ENCODE data around the gene ATXN7L1.

ATXN7L1 gene

GRCh38 chr7:105581066-105581811 is 295.2 kb downstream of the ATXN7L1 start, which contains the start of gene EFCAB10:
Gene EFCAB10 (minus strand): TSS chr7:105581493. CDS start chr7:105581463, 30 bp downstream.
- DNase-seq (ENCODE audit: low read depth in 3 of 3), result peak in 2 of 3 experiments; percentile 2 to 11

GRCh38 chr7:105580022-105580740 is 296.2 kb downstream of the ATXN7L1 start:
- no peak for DNase-seq (ENCODE audit: low read depth in 3 of 3)

- no peak for DNase-seq (ENCODE audit: low read depth in 3 of 3)
Observed at GRCh38 chr7:105578496-105578895, 297.9 kb downstream of the ATXN7L1 start.

GRCh38 chr7:105577251-105577650 is 299.1 kb downstream of the ATXN7L1 start:
- DNase-seq (ENCODE audit: low read depth in 3 of 3), result no peak

GRCh38 chr7:105571891-105572290 is 304.5 kb downstream of the ATXN7L1 start:
- DNase-seq (ENCODE audit: low read depth in 3 of 3), result no peak

- DNase-seq (ENCODE audit: low read depth in 3 of 3), result no peak
Observed at GRCh38 chr7:105567821-105568220, 308.6 kb downstream of the ATXN7L1 start.

- DNase-seq (ENCODE audit: low read depth in 3 of 3), result no peak
Observed at GRCh38 chr7:105567024-105567423, 309.4 kb downstream of the ATXN7L1 start.

- no peak for DNase-seq (ENCODE audit: low read depth in 3 of 3)
Observed at GRCh38 chr7:105565190-105565589, 311.2 kb downstream of the ATXN7L1 start.

- no peak for DNase-seq (ENCODE audit: low read depth in 3 of 3)
Observed at GRCh38 chr7:105559926-105560325, 316.5 kb downstream of the ATXN7L1 start.

Measured in stimulated activated CD4-positive, alpha-beta T cell treated with anti-CD3 and anti-CD28 coated beads, TNF-alpha, amount 100 ng/mL, for 4 hours (primary cell).